Nephron progenitor cell (in vitro differentiated cells): ENCODE data around the gene KMT2B.

Source experiments
- DNase-seq: peaks from one replicate; pipeline ENCODE4 v3.0.0; 2021
- H3K27ac Mint-ChIP-seq: 2 replicates; pipeline ENCODE4 v1.8.0; 2021; ENCODE audit warnings: mild to moderate bottlenecking, moderate library complexity, mixed read lengths
- H3K27me3 Mint-ChIP-seq: 2 replicates; pipeline ENCODE4 v1.8.0; 2021; ENCODE audit warnings: mild to moderate bottlenecking, low read depth, mixed read lengths; ENCODE audit not compliant: poor library complexity
- H3K36me3 Mint-ChIP-seq: 2 replicates; pipeline ENCODE4 v1.8.0; 2021; ENCODE audit warnings: low read depth, mixed read lengths
- H3K4me1 Mint-ChIP-seq: 2 replicates; pipeline ENCODE4 v1.8.0; 2021; ENCODE audit warnings: mixed read lengths
- H3K4me3 Mint-ChIP-seq: 2 replicates; pipeline ENCODE4 v1.8.0; 2021; ENCODE audit warnings: mild to moderate bottlenecking, moderate library complexity, mixed read lengths
- H3K9me3 Mint-ChIP-seq: 2 replicates; pipeline ENCODE4 v1.8.0; 2021; ENCODE audit warnings: mild to moderate bottlenecking, moderate library complexity, mixed read lengths
- TF ChIP-seq, protein P1 (sequence below): fragments of 200-600 bp; sonication (generic); IDR thresholded peaks from 2 replicates; pipeline ENCODE4 v1.5.0; 2021; ENCODE audit warnings: antibody characterized with exemption

The KMT2B gene

GRCh38 chr19:35744430-35745327 lies 26.9 kb downstream of the KMT2B start:
- Mint-ChIP-seq H3K27me3 (peaks cover 2% of the 10 kb centered on the region), H3K4me3 (peak overlapping the region; percentile 100), H3K36me3 (peaks cover 5% of the 10 kb centered on the region), H3K27ac (peak overlapping the region; percentile 100), H3K9me3 (no peaks in the 10 kb centered on the region), H3K4me1 (peaks cover 62% of the 10 kb centered on the region)
- peak; percentile 91 for DNase-seq
- TF ChIP-seq, protein P1, sequence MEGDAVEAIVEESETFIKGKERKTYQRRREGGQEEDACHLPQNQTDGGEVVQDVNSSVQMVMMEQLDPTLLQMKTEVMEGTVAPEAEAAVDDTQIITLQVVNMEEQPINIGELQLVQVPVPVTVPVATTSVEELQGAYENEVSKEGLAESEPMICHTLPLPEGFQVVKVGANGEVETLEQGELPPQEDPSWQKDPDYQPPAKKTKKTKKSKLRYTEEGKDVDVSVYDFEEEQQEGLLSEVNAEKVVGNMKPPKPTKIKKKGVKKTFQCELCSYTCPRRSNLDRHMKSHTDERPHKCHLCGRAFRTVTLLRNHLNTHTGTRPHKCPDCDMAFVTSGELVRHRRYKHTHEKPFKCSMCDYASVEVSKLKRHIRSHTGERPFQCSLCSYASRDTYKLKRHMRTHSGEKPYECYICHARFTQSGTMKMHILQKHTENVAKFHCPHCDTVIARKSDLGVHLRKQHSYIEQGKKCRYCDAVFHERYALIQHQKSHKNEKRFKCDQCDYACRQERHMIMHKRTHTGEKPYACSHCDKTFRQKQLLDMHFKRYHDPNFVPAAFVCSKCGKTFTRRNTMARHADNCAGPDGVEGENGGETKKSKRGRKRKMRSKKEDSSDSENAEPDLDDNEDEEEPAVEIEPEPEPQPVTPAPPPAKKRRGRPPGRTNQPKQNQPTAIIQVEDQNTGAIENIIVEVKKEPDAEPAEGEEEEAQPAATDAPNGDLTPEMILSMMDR = no peak

- H3K27me3 Mint-ChIP-seq = peaks cover 2% of the 10 kb centered on the region
- peaks cover 60% of the 10 kb centered on the region for H3K4me1 Mint-ChIP-seq
- H3K9me3 Mint-ChIP-seq = no peaks in the 10 kb centered on the region
Observed at GRCh38 chr19:35745328-35746086, 27.7 kb downstream of the KMT2B start, which contains the start of the genes PSENEN and U2AF1L4. TSS of gene PSENEN (plus strand) at chr19:35745651. CDS start at chr19:35745931, 280 bp downstream. TSS of gene U2AF1L4 (minus strand) at chr19:35745418. CDS start at chr19:35745391, 27 bp downstream.

DNA sequence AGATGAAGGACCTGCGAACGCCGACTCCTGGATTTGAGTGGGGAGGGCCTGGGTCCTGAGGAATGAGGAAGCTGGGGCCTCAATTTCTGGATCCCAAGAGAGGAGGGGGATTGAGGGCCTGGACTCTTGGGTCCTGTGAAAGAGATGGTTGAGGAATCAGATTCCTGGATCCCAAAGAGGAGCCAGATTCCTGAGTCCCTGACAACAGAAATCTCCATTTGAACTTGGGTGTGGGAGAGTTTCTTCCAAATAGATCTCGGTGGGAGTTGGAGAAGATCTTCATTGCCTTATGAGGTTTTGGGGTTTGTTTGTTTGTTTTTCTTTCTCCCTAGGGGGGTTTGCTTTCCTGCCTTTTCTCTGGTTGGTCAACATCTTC lies 28.3 kb downstream of the KMT2B start:
- peaks cover 57% of the 10 kb centered on the region for H3K4me1 Mint-ChIP-seq
- H3K9me3 Mint-ChIP-seq = no peaks in the 10 kb centered on the region
- TF ChIP-seq, protein P1 = no peak
- DNase-seq = no peak
- peaks cover 5% of the 10 kb centered on the region for H3K36me3 Mint-ChIP-seq
- H3K27me3 Mint-ChIP-seq = peaks cover 2% of the 10 kb centered on the region
- peak overlapping the region; percentile 100 for H3K27ac Mint-ChIP-seq
- peak overlapping the region; percentile 100 for H3K4me3 Mint-ChIP-seq

More at GRCh38 chr19:35745328-35746086, 27.7 kb downstream of the KMT2B start, which contains the start of the genes PSENEN and U2AF1L4:
- TF ChIP-seq, protein P1 = no peak
- H3K4me3 Mint-ChIP-seq = peak within 1 kb of the TSS; percentile 100
- peaks cover 5% of the 10 kb centered on the region for H3K36me3 Mint-ChIP-seq
- H3K27ac Mint-ChIP-seq = peak within 1 kb of the TSS; percentile 100
- peak; percentile 93 for DNase-seq

- H3K4me1 Mint-ChIP-seq = peaks cover 56% of the 10 kb centered on the region
Observed at GRCh38 chr19:35746531-35746930, 28.7 kb downstream of the KMT2B start.

DNA sequence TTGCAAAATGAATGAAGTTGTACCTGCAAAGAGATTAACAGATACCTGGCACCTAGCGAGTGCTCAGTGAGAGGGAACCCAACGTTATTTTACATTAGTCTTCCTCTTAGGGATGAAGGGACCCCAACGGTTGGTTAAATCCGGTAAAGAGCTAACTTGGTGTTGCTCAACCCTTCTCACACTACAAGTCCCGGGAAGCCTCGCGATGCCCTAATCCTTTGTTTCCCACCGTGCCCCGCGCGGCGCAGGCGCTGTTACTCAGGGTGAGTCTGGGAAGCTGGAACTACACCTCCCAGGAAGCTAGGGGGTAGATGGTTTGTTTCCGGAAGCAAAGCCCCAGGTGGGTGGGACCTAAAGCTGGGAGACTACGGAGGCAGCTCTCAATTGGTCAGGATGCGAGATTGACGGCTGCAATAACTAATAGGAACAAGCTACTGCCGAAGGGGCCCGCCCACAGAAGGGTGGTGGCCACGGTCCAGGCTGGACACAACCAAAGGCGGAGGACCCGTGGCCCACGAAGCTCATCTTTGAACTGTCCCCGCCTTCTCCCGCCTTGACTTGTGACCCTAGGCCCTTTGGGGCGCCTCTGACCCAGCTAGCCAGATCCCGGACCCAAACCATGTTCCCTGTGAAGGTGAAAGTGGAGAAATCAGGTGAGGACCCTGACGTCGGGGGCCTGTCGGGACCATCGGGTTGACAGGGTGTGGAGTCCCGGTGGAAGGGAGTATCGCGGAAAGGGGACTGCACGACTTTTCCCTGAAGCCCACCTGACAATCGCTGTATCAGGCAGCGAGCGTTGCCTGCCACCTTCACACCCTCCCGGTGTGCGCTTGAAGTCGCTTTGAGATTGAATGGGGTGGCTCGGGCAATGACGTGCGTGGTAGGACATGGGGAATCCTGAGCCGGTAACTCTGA lies 30.6 kb downstream of the KMT2B start, which contains the start of gene LIN37:
TSS of gene LIN37 (plus strand) at position 471 of the 915 bp plus-strand sequence. CDS start at position 620, 149 bp downstream.
- peak within 1 kb of the TSS; percentile 100 for H3K4me3 Mint-ChIP-seq
- H3K36me3 Mint-ChIP-seq = no peaks in the 10 kb centered on the region
- peaks cover 47% of the 10 kb centered on the region for H3K4me1 Mint-ChIP-seq
- H3K27ac Mint-ChIP-seq = no peak within 1 kb of the TSS
- DNase-seq = peak; percentile 96
- H3K9me3 Mint-ChIP-seq = no peaks in the 10 kb centered on the region
- no peaks in the 10 kb centered on the region for H3K27me3 Mint-ChIP-seq
- TF ChIP-seq, protein P1 = no peak

More at GRCh38 chr19:35746531-35746930, 28.7 kb downstream of the KMT2B start:
- Mint-ChIP-seq H3K36me3 (peaks cover 5% of the 10 kb centered on the region), H3K27me3 (peaks cover 2% of the 10 kb centered on the region), H3K4me3 (peak overlapping the region; percentile 100), H3K27ac (peak overlapping the region; percentile 100), H3K9me3 (no peaks in the 10 kb centered on the region)
- TF ChIP-seq, protein P1 = no peak
- DNase-seq = no peak
